Suprapubic skin (tissue), 4 donors: Measurements from ENCODE around the gene AKR1B15. TPM values are rescaled to one million over a fixed set of nuclear protein-coding genes. Genes with fewer than 3 reads are reported as not detected.
"Not testable (repeated sequence)": the region's sequence is repeated elsewhere in the genome, so short reads cannot be mapped to it uniquely, and the experiment has no call there.

Source experiments
- DNase-seq, 2 donors: peaks; one replicate each; pipeline ENCODE4 v3.0.0-alpha.2; 2019; ENCODE audit warnings: low spot score in 2 of 2
- H3K27ac ChIP-seq: fragments of 200-600 bp; sonication (generic); one replicate; pipeline ENCODE4 v1.5.1; 2019
- H3K27me3 ChIP-seq: fragments of 200-600 bp; sonication (generic); one replicate; pipeline ENCODE4 v1.5.1; 2019
- H3K36me3 ChIP-seq: fragments of 200-600 bp; sonication (generic); one replicate; pipeline ENCODE4 v1.5.1; 2019
- H3K4me1 ChIP-seq: fragments of 200-600 bp; sonication (generic); one replicate; pipeline ENCODE4 v1.5.1; 2019
- H3K4me3 ChIP-seq: fragments of 200-600 bp; sonication (generic); one replicate; pipeline ENCODE4 v1.5.1; 2019; ENCODE audit warnings: mild to moderate bottlenecking
- H3K9me3 ChIP-seq: fragments of 200-600 bp; sonication (generic); one replicate; pipeline ENCODE4 v1.5.1; 2019
- CTCF ChIP-seq, 2 donors: fragments of 200-600 bp in 1 of 2; fragments of 450-650 bp in 1 of 2; sonication (generic) in 1 of 2; IDR thresholded peaks; one replicate each; pipeline ENCODE4 v1.5.1; 2016 to 2019; ENCODE audit warnings: antibody characterized with exemption in 2 of 2, mild to moderate bottlenecking in 1 of 2, moderate library complexity in 1 of 2
- EP300 ChIP-seq: sonication (generic); formaldehyde crosslinking; IDR thresholded peaks from one replicate; pipeline ENCODE4 v1.6.1; 2017; ENCODE audit warnings: antibody characterized with exemption
- POLR2A ChIP-seq, 2 donors: fragments of 450-650 bp; IDR thresholded peaks; one replicate each; pipeline ENCODE4 v1.6.1; 2017; ENCODE audit warnings: antibody characterized with exemption in 2 of 2, mild to moderate bottlenecking in 2 of 2, moderate library complexity in 2 of 2
- POLR2AphosphoS5 ChIP-seq, 3 donors: sonication (generic); formaldehyde crosslinking; IDR thresholded peaks; one replicate each; pipeline ENCODE4 v1.6.1; 2017; ENCODE audit warnings: antibody characterized with exemption in 3 of 3
- WGBS: methylation state at CpG from one replicate; pipeline ENCODE4 v1.1.5; 2018; 5-methylcytosine and 5-hydroxymethylcytosine counted together
- total RNA-seq, 4 donors: library from RNA; depleted of rRNA; stranded (reverse); fragments of >200 nt; gene quantifications; one replicate each; pipeline ENCODE4 v1.1.0, GENCODE V29; 2016

Gene AKR1B15
- total RNA-seq, 4 donors from 2014 or later = 1.1 TPM; not detected in 3

- no peaks in the 10 kb centered on the region for H3K27me3 ChIP-seq
- no peak overlapping the region for H3K27ac ChIP-seq
- no peaks in the 10 kb centered on the region for H3K4me1 ChIP-seq
- H3K4me3 ChIP-seq = no peak overlapping the region
- no peaks in the 10 kb centered on the region for H3K9me3 ChIP-seq
- no peak for DNase-seq
- no peak for TF ChIP-seq POLR2A (IDR thresholded peaks at IDR 0.05)
- TF ChIP-seq CTCF (IDR thresholded peaks at IDR 0.05) = no peak
- TF ChIP-seq POLR2AphosphoS5 (IDR thresholded peaks at IDR 0.05) = no peak
- no peak for TF ChIP-seq EP300
- no peaks in the 10 kb centered on the region for H3K36me3 ChIP-seq
- WGBS = 81% methylated on average over 6 of the region's 6 CpGs
Observed at GRCh38 chr7:134539380-134540004, 9.4 kb upstream of the AKR1B15 start.

GRCh38 chr7:134541501-134542194 lies 7.3 kb upstream of the AKR1B15 start:
- not testable (repeated sequence) for H3K9me3 ChIP-seq, H3K4me1 ChIP-seq, DNase-seq, H3K27ac ChIP-seq, H3K4me3 ChIP-seq, H3K27me3 ChIP-seq, H3K36me3 ChIP-seq
- 88% methylated on average over 8 of the region's 8 CpGs for WGBS

GRCh38 chr7:134542195-134542771 lies 6.6 kb upstream of the AKR1B15 start:
- H3K27ac ChIP-seq = no peak overlapping the region
- 74% methylated on average over 8 of the region's 8 CpGs for WGBS
- TF ChIP-seq POLR2A (IDR thresholded peaks at IDR 0.05) (no peak), POLR2AphosphoS5 (IDR thresholded peaks at IDR 0.05) (no peak), EP300 (no peak), CTCF (IDR thresholded peaks at IDR 0.05) (no peak)

GRCh38 chr7:134545380-134545779 lies 3.5 kb upstream of the AKR1B15 start:
- Histone ChIP-seq H3K9me3 (no peaks in the 10 kb centered on the region), H3K27me3 (no peaks in the 10 kb centered on the region), H3K4me3 (no peak overlapping the region), H3K4me1 (peaks cover 24% of the 10 kb centered on the region), H3K36me3 (no peaks in the 10 kb centered on the region), H3K27ac (no peak overlapping the region)
- no peak for TF ChIP-seq CTCF (IDR thresholded peaks at IDR 0.05)
- no peak for TF ChIP-seq POLR2A (IDR thresholded peaks at IDR 0.05)
- TF ChIP-seq EP300 = no peak
- TF ChIP-seq POLR2AphosphoS5 (IDR thresholded peaks at IDR 0.05) = no peak
- DNase-seq = no peak
- WGBS = 89% methylated on average over 4 of the region's 4 CpGs

More at GRCh38 chr7:134542195-134542771, 6.6 kb upstream of the AKR1B15 start:
- Histone ChIP-seq H3K27me3 (no peaks in the 10 kb centered on the region), H3K4me3 (no peak overlapping the region), H3K9me3 (no peaks in the 10 kb centered on the region), H3K4me1 (peaks cover 6% of the 10 kb centered on the region), H3K36me3 (no peaks in the 10 kb centered on the region)
- DNase-seq = no peak

GRCh38 chr7:134545918-134546317 lies 3.0 kb upstream of the AKR1B15 start:
- H3K36me3 ChIP-seq = no peaks in the 10 kb centered on the region
- no peak overlapping the region for H3K27ac ChIP-seq
- no peak for TF ChIP-seq CTCF (IDR thresholded peaks at IDR 0.05)
- TF ChIP-seq POLR2AphosphoS5 (IDR thresholded peaks at IDR 0.05) = no peak
- TF ChIP-seq EP300 = no peak
- no peak for TF ChIP-seq POLR2A (IDR thresholded peaks at IDR 0.05)
- H3K4me3 ChIP-seq = no peak overlapping the region
- no peaks in the 10 kb centered on the region for H3K9me3 ChIP-seq
- no peaks in the 10 kb centered on the region for H3K27me3 ChIP-seq
- DNase-seq = no peak
- WGBS = 97% methylated on average over 3 of the region's 3 CpGs
- H3K4me1 ChIP-seq = peaks cover 24% of the 10 kb centered on the region
